Forelimb muscle (tissue), 1 donor: ENCODE results near the gene MFSD6L. TPM values are rescaled to one million over a fixed set of nuclear protein-coding genes. Genes with fewer than 3 reads are reported as not detected.

Source experiments
- polyA plus RNA-seq: library from polyadenylated mRNA; unstranded; fragments of 120-200 nt; gene quantifications from one replicate; pipeline ENCODE4 v1.2.1, GENCODE V29; 2013; ENCODE audit not compliant: insufficient read length

MFSD6L gene
- polyA plus RNA-seq, 1 donor = 0.30 TPM

Other genes with a start within 250 kb of the MFSD6L start
- 52.2 TPM for gene MYH10, start 168.6 kb downstream of the MFSD6L start, polyA plus RNA-seq
- gene CCDC42, start 54.5 kb downstream of the MFSD6L start, polyA plus RNA-seq = not detected
- gene SPDYE4, start 40.8 kb downstream of the MFSD6L start, polyA plus RNA-seq = not detected
- gene PIK3R6, start 68.3 kb upstream of the MFSD6L start, polyA plus RNA-seq = 4.3 TPM
- 1.3 TPM for gene PIK3R5, start 166.3 kb upstream of the MFSD6L start, polyA plus RNA-seq
- gene NTN1, start 222.1 kb upstream of the MFSD6L start, polyA plus RNA-seq = 7.4 TPM